Tongue (tissue), 3 donors: ENCODE measurements around the gene SLC35F5. TPM values are rescaled to one million over a fixed set of nuclear protein-coding genes. Genes with fewer than 3 reads are reported as not detected.
"Not testable (repeated sequence)": the region's sequence is repeated elsewhere in the genome, so short reads cannot be mapped to it uniquely, and the experiment has no call there.

Source experiments
- DNase-seq: peaks from one replicate; pipeline ENCODE4 v3.0.0-alpha.2; 2015
- small RNA-seq: library from RNA; depleted of rRNA; stranded (forward); fragments of <200 nt; gene quantifications from one replicate; pipeline ENCODE3, GENCODE V24; 2014; ENCODE audit warnings: low replicate concordance
- total RNA-seq: library from RNA; depleted of rRNA; stranded (reverse); fragments of >200 nt; gene quantifications from one replicate; pipeline ENCODE4 v1.2.3, GENCODE V29; 2014

Gene SLC35F5
- total RNA-seq, 1 donor from 2014 or later = 125 TPM

- no peak for DNase-seq
These were observed 58.9 kb downstream of the SLC35F5 start for GRCh38 chr2:113697516-113697915.

- DNase-seq = no peak
These were observed 62.0 kb downstream of the SLC35F5 start for GRCh38 chr2:113694438-113694837.

- no peak for DNase-seq
These were observed 63.6 kb downstream of the SLC35F5 start for GRCh38 chr2:113692698-113693428.

- DNase-seq = not testable (repeated sequence)
These were observed 65.6 kb downstream of the SLC35F5 start for GRCh38 chr2:113690871-113691270.

GRCh38 chr2:113686537-113686936, 69.9 kb downstream of the SLC35F5 start:
- no peak for DNase-seq

GRCh38 chr2:113685471-113685870, 71.0 kb downstream of the SLC35F5 start:
- no peak for DNase-seq

- no peak for DNase-seq
These were observed 77.0 kb downstream of the SLC35F5 start for GRCh38 chr2:113679457-113679856.

GRCh38 chr2:113677330-113677729, 79.1 kb downstream of the SLC35F5 start:
- DNase-seq = no peak

- DNase-seq = no peak
These were observed 79.7 kb downstream of the SLC35F5 start for GRCh38 chr2:113676623-113677266.

- DNase-seq = no peak
These were observed 80.6 kb downstream of the SLC35F5 start for GRCh38 chr2:113675875-113676274.

GRCh38 chr2:113672326-113672932, 84.0 kb downstream of the SLC35F5 start:
- DNase-seq = no peak

- not testable (repeated sequence) for DNase-seq
These were observed 87.4 kb downstream of the SLC35F5 start for GRCh38 chr2:113669013-113669412.

- DNase-seq = not testable (repeated sequence)
These were observed 91.5 kb downstream of the SLC35F5 start for GRCh38 chr2:113664761-113665533.

GRCh38 chr2:113663285-113664060, 93.0 kb downstream of the SLC35F5 start:
- not testable (repeated sequence) for DNase-seq

Small RNAs within 50 kb of the gene (small RNA-seq; reads per million reads assigned to genes)
- gene MIR4782 = not detected
- gene RNU6-744P = not detected

Other genes with a start within 250 kb of the SLC35F5 start
- gene RABL2A, start 129.4 kb downstream of the SLC35F5 start, total RNA-seq = 11.2 TPM
- 128 TPM for gene ACTR3, start 133.4 kb upstream of the SLC35F5 start, total RNA-seq